Gastrocnemius medialis (tissue), 4 donors: ENCODE data around the gene PCSK5.

Experiments
- POLR2A ChIP-seq, 2 donors: fragments of 450-650 bp; IDR thresholded peaks; one replicate each; pipeline ENCODE4 v1.6.1; 2017; ENCODE audit warnings: antibody characterized with exemption in 2 of 2, mild to moderate bottlenecking in 2 of 2, moderate library complexity in 2 of 2
- TF ChIP-seq, protein P1 (sequence below), 5 experiments: fragments of 450-650 bp in 3 of 5; fragments of 200-600 bp in 2 of 5; sonication (generic) in 2 of 5; IDR thresholded peaks in 4 of 5; conservative IDR thresholded peaks in 1 of 5; 1 replicate in 4 of 5; 2 replicates in 1 of 5; pipeline ENCODE4 v1.5.1; 2016 to 2019; ENCODE audit warnings: antibody characterized with exemption in 5 of 5, mild to moderate bottlenecking in 3 of 5, moderate library complexity in 3 of 5

DNA sequence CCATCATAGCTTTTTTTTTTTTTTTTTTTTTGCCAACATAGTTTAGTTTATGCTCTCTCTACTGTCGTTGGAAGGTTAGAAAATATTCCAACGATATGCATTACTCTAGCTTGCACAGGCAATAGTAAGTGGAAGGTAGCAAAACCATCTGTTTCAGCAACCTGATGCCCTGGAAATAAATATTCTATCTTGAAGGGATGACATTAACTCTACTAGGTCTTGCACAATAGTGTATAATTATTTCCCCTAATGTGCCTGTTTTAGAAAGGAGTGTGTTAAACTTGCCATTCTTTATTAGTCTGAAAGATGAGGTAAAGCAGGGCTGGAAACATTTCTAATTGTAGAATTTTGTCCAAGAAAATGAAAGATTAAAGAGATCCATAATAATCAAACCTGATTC, 111.0 kb downstream of the PCSK5 start:
- TF ChIP-seq, protein P1, sequence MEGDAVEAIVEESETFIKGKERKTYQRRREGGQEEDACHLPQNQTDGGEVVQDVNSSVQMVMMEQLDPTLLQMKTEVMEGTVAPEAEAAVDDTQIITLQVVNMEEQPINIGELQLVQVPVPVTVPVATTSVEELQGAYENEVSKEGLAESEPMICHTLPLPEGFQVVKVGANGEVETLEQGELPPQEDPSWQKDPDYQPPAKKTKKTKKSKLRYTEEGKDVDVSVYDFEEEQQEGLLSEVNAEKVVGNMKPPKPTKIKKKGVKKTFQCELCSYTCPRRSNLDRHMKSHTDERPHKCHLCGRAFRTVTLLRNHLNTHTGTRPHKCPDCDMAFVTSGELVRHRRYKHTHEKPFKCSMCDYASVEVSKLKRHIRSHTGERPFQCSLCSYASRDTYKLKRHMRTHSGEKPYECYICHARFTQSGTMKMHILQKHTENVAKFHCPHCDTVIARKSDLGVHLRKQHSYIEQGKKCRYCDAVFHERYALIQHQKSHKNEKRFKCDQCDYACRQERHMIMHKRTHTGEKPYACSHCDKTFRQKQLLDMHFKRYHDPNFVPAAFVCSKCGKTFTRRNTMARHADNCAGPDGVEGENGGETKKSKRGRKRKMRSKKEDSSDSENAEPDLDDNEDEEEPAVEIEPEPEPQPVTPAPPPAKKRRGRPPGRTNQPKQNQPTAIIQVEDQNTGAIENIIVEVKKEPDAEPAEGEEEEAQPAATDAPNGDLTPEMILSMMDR (IDR thresholded peaks at IDR 0.05 in 4 of 5, conservative IDR thresholded peaks at IDR 0.05 in 1 of 5) = no peak
- no peak for TF ChIP-seq POLR2A (IDR thresholded peaks at IDR 0.05)
